ENCODE results near the gene DNAL1.

DNAL1 gene

DNA sequence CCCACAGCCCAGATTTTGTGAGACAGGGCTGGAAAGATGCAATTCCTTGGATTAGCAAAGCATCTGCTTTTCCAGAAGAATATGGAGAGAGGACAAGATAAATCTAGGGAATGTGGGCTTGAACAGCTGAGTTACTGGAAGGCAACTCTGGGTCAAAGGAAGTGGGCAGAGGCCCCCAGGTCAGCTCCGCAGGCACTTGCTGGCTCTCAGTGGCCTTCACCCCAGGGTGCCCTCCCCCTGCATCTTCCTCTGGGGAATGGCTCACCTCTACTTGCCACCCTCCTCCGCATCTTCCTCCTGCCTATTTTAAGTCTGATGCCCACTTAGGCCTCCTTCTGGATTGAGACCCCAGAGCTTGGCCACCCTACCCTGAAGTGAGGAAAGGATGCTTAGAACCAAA is 79.9 kb downstream of the DNAL1 start:
- DNase-seq (ENCODE audit: low read depth): no peak

DNA sequence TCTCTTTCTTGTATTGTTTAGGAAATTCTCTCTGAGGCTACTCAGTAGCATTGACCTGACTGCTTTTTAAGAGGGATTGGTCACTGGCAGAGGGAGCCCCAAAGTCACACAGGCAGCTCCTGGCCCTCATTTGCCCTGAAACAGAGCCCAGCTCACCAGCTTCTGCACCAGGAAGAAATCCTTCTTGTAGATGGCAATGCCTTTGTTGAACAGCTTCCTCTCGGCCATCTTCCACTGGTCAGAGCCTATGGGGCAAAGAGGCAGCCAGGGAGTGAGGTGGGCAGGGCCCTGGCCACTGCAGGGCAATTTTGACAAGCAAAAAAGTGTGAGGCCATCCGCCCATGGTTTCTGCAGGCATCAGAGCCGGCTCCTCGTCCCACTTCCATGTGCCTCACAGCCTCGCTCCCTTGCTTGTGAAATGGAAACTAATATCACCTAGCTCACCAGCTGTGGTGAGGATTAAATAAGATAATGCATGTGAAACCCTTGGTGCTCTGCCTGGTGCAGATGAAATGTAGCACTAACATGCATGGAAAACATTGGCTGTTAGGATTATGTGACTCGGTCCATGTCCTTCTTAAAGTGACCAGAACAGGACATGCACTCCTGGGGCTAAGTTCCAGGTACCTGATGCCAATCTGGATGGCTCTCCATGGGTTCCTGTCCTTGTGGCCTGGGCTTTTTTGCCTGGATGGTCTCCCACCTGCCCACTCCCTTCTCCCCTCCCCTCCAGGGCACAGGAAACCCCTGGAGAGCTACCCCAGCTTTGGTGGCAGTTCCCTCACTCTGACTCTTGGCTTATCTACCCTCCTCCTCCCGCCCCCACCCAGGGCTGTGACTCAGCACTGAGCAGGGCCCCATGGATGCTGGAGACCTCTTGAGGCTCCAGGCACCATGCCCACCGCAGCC is 80.6 kb downstream of the DNAL1 start:
- DNase-seq (ENCODE audit: low read depth): no peak

DNA sequence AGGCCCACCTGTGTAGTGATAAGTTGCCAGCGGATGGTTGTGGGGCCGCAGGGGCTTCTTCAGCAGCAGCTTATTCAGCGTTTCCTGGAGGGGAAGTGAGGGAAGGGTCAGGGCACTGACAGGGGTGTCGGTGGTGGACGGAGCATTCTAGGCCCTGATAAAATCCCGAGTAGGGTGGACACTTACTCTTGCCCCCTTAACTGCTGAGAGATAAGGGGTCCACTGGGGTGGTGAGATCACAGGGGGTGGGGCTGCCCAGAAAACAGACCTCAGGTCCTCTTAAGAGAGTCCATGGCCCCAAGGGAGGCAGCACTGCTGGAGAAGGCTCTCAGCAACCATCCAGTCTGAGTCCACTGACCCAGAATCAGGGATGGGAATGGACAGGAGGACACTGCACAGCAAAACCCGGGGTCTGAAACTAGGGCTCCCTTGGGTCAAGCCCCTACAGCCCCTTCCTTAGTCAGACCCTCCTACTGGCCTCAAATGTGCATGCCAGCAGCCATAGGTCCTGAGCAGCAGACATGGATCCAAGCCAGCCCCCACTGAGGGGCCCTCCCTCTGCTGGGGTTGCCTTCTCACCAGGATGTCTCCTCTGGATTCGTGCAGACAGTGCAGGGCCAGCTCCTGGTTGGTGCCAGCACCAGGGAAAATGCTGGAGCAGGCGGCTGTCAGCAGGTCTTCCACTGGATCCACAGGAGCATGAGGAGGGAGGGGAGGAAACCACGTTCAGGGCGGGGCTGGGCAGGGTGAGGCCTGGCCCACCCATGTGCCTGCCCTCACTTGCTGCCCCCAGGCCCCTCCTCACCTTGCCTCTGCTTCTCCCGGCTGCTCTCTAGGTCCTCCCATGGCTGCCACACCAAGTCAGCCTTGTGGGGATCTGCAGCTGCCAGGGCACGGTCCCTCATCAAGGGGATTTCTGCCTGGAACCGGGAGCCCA is 81.5 kb downstream of the DNAL1 start:
- DNase-seq (ENCODE audit: low read depth): no peak

DNA sequence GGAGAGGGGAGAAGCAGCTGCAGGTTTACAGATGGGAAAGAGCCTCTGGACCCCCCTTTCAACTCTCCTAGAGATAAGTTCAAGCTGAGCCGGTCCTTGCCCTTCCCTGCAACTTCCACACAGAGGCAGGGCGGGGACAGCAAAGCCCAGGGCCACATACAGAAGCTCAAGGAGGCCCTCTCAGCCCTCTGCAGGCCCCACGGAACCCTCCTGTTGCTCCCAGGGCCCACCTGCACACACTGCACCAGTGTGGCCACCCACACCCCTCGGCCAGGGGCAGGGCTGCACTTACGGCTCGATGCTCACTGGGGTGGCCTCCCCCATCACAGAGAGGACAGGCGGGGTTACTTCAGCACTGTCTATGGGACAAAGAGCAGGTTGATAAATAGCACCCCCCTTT is 82.4 kb downstream of the DNAL1 start:
- DNase-seq (ENCODE audit: low read depth): no peak

DNA sequence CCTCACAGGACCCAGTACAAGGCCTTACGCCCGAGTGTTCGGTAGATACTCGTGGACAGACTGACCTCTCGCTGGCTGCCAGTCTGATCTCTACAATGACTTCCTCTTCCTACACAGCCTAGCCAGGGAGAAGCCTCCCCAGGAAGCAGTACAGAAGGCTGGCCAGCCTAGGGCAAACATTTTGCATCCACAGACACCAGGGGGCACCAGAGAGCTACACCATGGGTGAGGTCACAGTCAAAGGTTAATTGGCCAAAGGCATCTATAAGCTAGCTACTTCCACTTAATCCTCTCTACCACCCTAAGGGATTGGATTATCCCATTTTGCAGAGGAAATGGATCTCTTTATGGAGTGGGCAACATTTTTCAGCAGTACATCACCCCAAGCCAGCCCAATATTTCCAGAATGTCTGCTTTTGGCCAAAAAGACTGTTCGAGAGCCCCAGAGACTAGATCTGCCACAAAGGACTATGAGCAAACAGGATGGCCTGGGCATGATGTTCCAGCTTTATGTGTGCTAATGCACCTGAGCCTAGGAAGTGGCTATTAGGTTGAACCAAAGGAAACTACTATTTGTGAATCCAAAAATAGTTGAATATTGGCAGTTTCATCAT is 84.0 kb downstream of the DNAL1 start:
- DNase-seq (ENCODE audit: low read depth): peak; percentile 57

DNA sequence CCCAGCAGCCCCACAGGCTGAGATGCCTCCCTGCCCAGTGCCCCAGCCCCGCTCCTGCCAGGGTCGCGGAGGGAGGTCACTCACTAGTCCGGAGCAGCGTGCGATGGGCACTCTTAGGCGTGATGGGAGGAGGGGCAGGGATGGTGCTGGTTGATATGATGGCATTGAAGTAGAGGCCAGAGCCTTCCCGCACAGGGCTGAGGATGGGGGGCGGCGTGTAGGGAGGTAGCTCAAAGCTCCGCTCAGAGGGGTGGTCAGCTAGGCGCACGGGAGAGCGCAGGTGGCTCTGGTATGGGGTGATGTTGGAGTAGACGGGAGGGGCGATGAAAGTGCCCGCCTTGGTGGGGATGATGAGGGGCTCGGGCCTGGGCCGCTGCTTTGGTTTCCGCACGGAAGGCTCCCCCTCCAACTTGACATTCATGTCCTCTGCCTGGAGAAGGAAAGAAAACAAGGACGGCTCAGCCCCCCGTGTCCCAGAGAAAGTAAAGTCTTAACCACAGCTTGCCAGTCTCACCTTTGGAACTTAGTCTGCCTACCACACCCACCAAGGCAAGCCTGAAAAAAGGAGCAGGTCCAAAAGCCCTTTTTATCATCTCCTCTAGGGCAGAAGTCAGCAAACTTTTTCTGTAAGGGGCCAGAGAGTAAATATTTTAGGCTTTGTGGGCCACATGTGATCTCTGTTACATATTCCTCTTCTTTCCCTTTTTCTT is 84.9 kb downstream of the DNAL1 start:
- no peak for DNase-seq (ENCODE audit: low read depth)

DNA sequence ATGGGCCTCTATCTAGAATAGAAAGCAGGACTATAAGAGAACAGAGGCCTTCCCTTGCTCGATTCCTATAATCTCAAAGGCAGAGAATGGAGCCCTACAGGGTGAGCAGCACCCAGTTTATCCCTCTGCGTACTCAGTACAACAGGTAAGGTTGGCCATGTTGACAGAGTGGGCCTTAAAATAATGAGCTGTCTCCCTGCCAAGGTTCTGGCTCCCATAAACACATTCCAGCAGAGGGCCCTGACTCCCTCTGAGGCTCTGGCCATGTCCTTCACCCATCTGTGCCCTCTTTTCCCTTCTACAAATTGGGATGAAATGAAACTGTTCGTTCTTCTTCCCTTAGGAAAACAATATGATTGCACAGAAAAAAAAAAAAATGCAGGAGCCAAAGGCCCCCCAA is 86.3 kb downstream of the DNAL1 start:
- no peak for DNase-seq (ENCODE audit: low read depth)

DNA sequence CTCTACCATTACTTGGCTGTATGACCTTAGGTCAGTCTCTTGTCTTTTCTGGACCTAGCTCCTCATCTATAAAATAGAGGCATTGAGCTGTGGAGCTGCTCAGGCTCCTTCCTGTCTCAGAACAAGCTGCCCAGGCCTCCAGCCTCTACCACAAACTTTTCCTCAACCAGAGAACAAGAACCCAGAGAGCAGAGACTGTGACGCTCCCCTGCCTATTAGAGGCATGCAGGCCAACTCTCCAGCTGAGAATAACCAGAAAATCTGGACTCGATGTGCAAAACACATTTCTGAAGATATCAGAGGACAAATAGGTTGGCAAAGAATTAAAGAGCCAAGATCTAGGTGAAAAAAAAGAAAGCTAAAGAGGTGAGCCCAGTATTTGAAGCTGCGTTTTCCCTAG is 87.2 kb downstream of the DNAL1 start:
- no peak for DNase-seq (ENCODE audit: low read depth)

DNA sequence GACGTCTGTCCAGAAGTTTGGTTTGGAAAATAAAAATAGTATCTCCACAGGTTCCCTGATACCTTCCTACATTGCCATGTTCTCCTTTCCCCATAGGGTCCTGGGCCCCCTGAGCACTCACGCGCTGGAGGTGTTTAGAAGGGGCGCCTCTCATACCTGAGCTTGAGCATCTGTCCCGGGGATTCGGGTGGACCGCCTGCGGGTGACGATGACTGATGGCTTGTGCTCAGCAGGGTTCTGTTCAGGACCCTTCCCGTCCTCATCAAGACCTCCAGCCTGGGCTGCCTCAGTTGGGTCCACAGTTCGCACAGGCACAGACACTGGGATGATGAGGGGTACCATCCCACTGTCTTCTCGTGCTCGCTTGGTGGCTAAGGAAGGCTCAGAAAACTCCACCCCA is 92.1 kb downstream of the DNAL1 start:
- DNase-seq (ENCODE audit: low read depth): no peak

DNA sequence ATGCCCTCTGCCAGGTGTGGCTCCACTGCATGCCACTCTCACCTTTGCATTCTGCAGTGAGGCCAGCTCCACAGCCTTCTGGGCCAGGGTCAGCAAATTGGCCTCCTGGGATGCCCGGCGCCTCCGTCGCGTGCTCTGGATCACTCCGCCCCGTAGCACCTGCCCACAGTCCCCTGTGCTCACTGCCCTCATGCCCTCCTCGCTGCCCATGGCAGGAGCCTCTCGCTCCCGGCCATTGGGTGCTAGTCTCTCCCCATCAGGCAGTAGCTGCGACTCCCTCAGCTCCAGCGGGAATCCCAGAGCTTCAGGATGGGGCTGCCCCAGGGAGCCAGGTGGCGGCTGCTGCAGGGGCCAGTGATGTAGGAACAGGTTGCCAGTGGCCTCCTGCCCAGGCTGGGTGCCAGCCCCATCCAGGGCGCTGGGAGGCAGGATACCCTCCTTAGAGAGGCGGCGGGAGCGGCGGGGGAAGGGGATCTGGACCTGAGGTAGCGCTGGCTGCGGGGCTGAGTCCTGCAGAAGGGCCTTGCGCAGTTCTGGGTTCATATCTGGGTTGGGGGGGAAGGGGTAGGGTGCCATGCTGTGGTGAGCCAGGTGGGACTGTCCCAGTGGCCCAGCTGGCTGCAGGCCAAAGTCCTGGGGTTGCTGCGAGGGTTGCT is 93.9 kb downstream of the DNAL1 start:
- DNase-seq (ENCODE audit: low read depth): no peak

DNA sequence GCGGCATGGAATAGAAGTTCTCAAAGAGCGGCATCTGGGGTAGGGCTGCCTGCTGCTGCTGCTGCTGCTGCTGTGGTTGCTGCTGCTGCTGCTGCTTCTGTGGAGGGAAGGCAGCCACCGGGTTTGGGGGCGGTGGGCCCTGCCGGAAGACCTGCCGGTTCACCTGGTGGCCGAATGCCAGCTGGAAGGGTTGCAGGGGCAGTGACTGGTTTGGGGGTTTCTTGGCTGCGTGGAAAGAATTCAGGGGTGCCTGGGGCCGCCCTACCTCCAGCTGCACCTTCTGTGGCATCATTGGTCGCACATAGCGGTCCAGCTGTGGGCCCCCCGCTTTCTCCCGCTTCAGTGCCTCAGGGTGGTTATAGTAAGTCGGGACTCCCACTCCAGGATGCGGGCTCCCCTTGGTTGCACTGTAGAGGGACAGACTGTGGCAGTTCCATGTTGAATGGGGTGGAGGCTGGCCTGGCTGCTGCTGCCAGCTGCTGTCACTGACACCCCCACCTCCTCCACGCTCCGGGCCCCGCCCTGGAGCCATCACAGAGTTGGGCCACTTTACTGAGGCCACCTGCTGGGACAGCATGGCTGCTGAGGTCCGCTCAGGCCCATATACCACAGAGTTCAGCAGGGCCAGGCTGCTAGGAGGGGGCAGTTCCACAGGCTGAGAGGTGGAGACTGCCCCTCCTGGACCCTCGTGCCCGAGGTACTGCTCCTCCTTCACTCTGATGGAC is 94.5 kb downstream of the DNAL1 start:
- no peak for DNase-seq (ENCODE audit: low read depth)

DNA sequence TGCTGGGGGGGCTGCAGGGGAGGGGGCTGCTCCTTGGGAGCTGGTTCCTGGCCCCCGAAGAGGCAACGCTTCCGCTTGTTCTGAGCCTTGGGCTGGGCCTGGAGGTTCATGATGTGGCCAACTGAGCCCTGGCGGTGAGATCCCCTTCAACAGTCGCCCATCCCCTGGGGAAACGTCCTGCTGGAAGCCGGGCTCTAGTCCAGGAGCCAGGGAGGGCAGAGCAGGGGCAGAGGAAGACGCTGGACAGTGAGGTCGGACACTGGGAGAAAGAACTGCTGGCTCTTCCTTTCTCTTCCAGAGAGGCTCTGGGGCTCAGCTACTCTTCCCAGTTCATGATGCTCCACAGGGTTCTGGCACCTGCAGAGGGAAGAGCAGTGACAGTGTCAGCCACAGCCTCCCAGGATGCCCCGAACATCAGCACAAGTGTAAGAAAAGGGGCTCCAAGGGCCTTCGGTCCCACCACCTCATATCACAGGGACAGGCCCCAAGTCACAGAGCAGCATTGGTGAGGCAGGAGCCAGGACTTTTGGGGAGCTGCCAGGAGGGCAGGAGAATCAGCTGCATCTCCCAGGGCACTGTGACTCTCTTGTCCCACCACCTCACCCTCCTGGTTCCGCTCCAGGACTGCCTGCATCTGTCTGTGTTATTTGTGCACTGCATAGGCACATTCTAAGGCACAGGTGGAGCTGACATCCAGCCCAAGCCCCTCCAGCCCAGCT is 95.3 kb downstream of the DNAL1 start:
- no peak for DNase-seq (ENCODE audit: low read depth)

DNA sequence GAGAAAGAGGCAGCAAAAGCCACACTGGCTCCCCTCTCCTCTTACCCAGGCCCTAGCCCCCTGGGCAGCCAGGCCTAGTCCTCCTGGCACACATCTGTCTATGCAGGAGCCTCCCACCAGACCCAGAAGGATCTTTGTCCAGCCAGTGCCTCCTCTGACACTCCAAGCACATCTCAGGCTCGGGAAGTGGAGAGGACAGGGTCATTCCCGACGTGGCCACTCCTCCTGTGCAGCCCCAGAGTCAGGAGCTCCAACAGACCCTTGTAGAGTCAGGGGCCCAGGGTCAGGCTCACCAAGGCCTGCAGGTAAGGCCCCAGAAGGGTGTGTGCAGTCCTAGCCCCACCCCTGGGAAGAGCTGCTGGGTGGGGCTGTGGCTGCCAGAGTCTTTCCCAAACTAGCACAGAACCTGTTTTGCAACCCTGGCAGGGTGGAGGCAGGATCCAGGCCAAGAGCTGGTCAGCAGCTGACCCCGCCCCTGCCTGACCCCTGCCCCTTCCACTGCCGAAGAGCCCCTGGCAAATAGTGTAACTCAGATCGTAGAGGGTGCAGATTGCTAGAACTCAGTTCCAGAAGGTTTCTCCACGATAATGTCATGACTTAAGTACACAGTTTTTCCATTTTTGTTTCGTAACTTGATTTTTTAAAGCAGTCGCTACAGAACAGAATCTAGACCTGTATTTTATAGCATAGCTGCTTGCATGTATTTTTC is 96.0 kb downstream of the DNAL1 start:
- no peak for DNase-seq (ENCODE audit: low read depth)

DNA sequence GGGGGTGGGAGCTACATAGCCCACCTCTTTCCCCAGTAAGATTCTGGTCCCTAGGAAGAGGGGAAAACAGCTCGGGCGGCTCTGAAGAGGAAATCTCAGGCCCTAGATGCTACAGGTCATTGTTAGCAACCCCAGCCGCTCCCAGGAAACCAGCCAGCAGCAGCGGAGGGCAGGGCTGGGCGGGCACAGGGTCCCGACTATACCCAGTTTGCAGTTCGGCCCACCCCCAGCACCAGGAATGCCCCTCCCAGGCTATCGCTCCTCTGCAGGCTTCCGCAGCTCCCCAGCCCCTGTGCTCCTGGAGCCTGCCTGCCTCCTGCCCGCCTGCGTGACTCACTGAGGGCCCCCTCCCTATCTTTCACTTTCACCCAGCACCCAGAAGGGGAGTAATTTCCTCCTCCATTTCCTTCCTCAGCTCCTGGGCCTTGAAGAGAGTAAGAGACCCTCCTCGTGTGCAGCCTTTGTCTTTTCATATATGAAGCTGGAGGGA is 96.6 kb downstream of the DNAL1 start:
- DNase-seq (ENCODE audit: low read depth): peak; percentile 55

DNA sequence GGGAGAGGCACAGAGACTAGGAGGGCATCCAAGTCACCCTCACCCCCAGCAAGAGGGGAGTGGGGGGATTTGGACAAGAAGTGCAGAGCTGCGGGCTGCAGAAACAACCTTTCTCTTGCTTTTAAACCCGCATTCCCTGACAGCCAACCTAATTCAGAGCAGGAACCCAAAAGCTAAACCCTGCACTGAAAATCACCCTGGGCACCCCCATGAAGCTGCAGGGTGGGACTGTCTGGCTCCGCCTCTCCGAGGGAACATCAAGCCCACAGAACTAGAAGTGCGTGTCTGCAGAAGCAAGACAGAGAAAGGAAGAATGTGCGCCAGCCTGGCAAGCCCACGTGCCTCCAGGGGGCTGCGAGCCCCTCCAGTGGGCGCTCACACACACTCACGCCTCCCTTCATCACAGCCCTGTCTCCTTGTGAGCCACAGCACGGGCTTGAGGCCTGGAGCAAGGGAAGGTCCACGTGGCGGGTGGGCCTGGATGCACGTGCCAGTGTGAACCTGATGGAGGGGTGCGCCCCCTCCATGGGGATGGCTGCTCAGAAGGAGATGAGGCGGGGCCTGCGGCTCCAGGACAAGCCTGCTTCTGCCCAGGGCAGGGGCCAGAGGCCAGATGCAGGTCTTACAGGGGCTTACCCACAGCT is 97.2 kb downstream of the DNAL1 start:
- no peak for DNase-seq (ENCODE audit: low read depth)

DNA sequence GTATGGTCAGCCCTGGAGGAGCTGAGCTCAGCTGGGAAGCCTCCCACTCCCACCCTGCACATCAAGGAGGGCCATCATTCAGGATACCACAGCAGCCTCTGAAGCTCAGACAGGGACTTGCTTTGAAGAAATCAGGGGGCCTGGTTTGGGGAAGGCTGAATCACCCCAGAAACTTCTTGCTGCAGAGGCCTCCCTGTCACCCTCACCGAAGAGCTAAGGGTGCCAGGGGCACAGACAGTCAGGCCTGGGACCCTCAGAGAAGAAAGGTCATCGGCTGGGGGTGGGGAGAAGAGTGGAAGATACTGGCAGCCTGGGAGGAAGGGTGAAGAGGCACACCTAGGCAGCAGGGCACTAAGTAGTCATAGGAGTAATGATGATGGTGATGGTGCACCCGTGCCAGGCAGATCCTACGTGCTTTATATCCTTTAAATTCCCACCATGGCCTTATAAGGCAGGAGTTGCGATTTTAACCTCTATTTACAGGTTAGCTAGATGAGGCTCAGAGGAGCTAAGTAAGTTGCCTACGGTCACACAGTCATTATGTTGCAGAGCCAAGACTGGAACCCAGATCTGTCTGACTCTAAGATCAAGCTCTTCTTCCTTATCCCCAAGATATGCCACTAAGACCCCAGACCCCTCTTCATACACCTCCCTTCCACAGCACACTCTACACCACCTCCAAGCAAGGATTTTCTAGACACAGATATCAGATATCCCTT is 97.9 kb downstream of the DNAL1 start:
- no peak for DNase-seq (ENCODE audit: low read depth)

DNA sequence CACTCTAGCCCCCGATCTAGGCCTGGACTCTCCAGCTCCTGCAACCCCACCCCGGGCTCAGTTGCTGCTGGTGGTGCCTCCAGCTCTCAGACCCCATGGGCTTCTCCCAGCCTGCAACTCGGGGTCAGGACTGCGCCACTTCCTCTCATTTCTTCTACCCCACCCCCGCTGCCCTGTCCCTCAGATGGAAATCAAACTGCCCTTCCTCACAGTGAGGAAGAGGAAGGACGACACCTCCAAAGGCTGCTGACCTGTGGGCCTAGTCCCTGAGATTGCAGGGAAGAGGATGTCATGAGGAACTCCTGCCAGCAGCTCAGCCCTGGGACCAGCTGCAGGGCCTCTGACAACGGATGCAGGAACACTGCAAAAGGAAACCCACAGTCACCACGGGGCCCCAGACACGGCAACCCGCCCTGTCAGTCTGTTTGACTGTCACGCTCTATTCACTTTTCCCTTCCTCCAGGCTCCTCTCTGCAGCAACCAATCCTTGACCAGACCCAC is 98.7 kb downstream of the DNAL1 start:
- no peak for DNase-seq (ENCODE audit: low read depth)
